Gastrocnemius medialis (tissue), 4 donors: ENCODE data around the gene STK39. TPM values are rescaled to one million over a fixed set of nuclear protein-coding genes. Genes with fewer than 3 reads are reported as not detected.

Source experiments
- ATAC-seq, 2 donors: fragments of 150-250 bp; one replicate each; pipeline ENCODE4 v1.9.1; 2016
- DNase-seq, 2 donors: peaks; one replicate each; pipeline ENCODE4 v3.0.0-alpha.2; 2019
- H3K27ac ChIP-seq, 4 donors: fragments of 200-600 bp; sonication (generic); 1 replicate in 1 of 4; 2 replicates in 3 of 4; pipeline ENCODE4 v1.5.1; 2016 to 2018; ENCODE audit warnings: mild to moderate bottlenecking in 2 of 4, moderate library complexity in 1 of 4
- H3K27me3 ChIP-seq, 3 donors: fragments of 200-600 bp; sonication (generic) in 2 of 3; 1 replicate in 1 of 3; 2 replicates in 2 of 3; pipeline versions ENCODE4 v1.5.1 to v1.6.0; 2016 to 2019; ENCODE audit warnings: mild to moderate bottlenecking in 1 of 3, moderate library complexity in 1 of 3
- H3K36me3 ChIP-seq, 2 donors: fragments of 200-600 bp; sonication (generic) in 1 of 2; one replicate each; pipeline ENCODE4 v1.5.1; 2017 to 2018
- H3K4me1 ChIP-seq, 2 donors: fragments of 200-600 bp; sonication (generic) in 1 of 2; one replicate each; pipeline ENCODE4 v1.5.1; 2016 to 2017; ENCODE audit warnings: mild to moderate bottlenecking in 2 of 2
- H3K4me3 ChIP-seq, 4 donors: fragments of 200-600 bp; sonication (generic) in 3 of 4; 1 replicate in 1 of 4; 2 replicates in 3 of 4; pipeline ENCODE4 v1.5.1; 2016 to 2019; ENCODE audit warnings: mild to moderate bottlenecking in 2 of 4
- H3K9me3 ChIP-seq, 3 donors: fragments of 200-600 bp; sonication (generic) in 2 of 3; 1 replicate in 1 of 3; 2 replicates in 2 of 3; pipeline ENCODE4 v1.5.1; 2016 to 2019
- CTCF ChIP-seq, 5 experiments: fragments of 450-650 bp in 3 of 5; fragments of 200-600 bp in 2 of 5; sonication (generic) in 2 of 5; IDR thresholded peaks in 4 of 5; conservative IDR thresholded peaks in 1 of 5; 1 replicate in 4 of 5; 2 replicates in 1 of 5; pipeline ENCODE4 v1.5.1; 2016 to 2019; ENCODE audit warnings: antibody characterized with exemption in 5 of 5, mild to moderate bottlenecking in 3 of 5, moderate library complexity in 3 of 5
- POLR2A ChIP-seq, 2 donors: fragments of 450-650 bp; IDR thresholded peaks; one replicate each; pipeline ENCODE4 v1.6.1; 2017; ENCODE audit warnings: antibody characterized with exemption in 2 of 2, mild to moderate bottlenecking in 2 of 2, moderate library complexity in 2 of 2
- in situ Hi-C, 4 donors: fragments of 200-750 bp; cut with MboI; loops; one replicate each; pipeline versions ENCODE4 v1.15.0 to v1.8.0; 2017; ENCODE audit warnings: low sequenced_read_pairs in 4 of 4
- intact Hi-C: fragments of 100-400 bp; cut with DNase I; formaldehyde crosslinking; loops from one replicate; pipeline ENCODE4 v1.15.1; 2023; ENCODE audit warnings: low total_unique reads
- total RNA-seq, 4 donors: library from RNA; depleted of rRNA; stranded (reverse); fragments of >200 nt; gene quantifications; one replicate each; pipeline versions ENCODE4 v1.1.0 to v1.2.3, GENCODE V29; 2016

Gene STK39
- total RNA-seq, 4 donors from 2014 or later: 0.66 to 2.9 (median 1.9) TPM

- ATAC-seq (no peak), DNase-seq (no peak)
- no peak for TF ChIP-seq CTCF (IDR thresholded peaks at IDR 0.05 in 4 of 5, conservative IDR thresholded peaks at IDR 0.05 in 1 of 5)
- no peak for TF ChIP-seq POLR2A (IDR thresholded peaks at IDR 0.05)
- Histone ChIP-seq H3K36me3 (no peaks in the 10 kb centered on the region), H3K27me3 (no peaks in the 10 kb centered on the region), H3K4me3 (no peak overlapping the region), H3K9me3 (no peaks in the 10 kb centered on the region), H3K27ac (no peak overlapping the region), H3K4me1 (no peaks in the 10 kb centered on the region)
- intact Hi-C loops (no loop called here), in situ Hi-C loops (no loop called here)
These were observed 30.9 kb downstream of the STK39 start for GRCh38 chr2:168216351-168217005.

GRCh38 chr2:168215813-168216212, 31.6 kb downstream of the STK39 start:
- no peaks in the 10 kb centered on the region for H3K36me3 ChIP-seq
- H3K4me1 ChIP-seq: no peaks in the 10 kb centered on the region
- H3K27ac ChIP-seq: no peak overlapping the region
- no peak for DNase-seq
- no peaks in the 10 kb centered on the region for H3K9me3 ChIP-seq
- no peak for ATAC-seq
- intact Hi-C loops: no loop called here
- TF ChIP-seq CTCF (IDR thresholded peaks at IDR 0.05 in 4 of 5, conservative IDR thresholded peaks at IDR 0.05 in 1 of 5): no peak
- in situ Hi-C loops: no loop called here
- H3K27me3 ChIP-seq: no peaks in the 10 kb centered on the region
- no peak overlapping the region for H3K4me3 ChIP-seq

- Histone ChIP-seq H3K9me3 (no peaks in the 10 kb centered on the region), H3K36me3 (no peaks in the 10 kb centered on the region), H3K4me3 (no peak overlapping the region), H3K27me3 (no peaks in the 10 kb centered on the region), H3K27ac (no peak overlapping the region), H3K4me1 (no peaks in the 10 kb centered on the region)
- TF ChIP-seq POLR2A (IDR thresholded peaks at IDR 0.05) (no peak), CTCF (IDR thresholded peaks at IDR 0.05 in 4 of 5, conservative IDR thresholded peaks at IDR 0.05 in 1 of 5) (no peak)
- intact Hi-C loops: no loop called here
- DNase-seq (no peak), ATAC-seq (no peak)
- in situ Hi-C loops: no loop called here
These were observed 34.5 kb downstream of the STK39 start for GRCh38 chr2:168212866-168213265.

- Histone ChIP-seq H3K9me3 (no peaks in the 10 kb centered on the region), H3K4me3 (no peak overlapping the region), H3K4me1 (no peaks in the 10 kb centered on the region), H3K27me3 (no peaks in the 10 kb centered on the region), H3K36me3 (no peaks in the 10 kb centered on the region), H3K27ac (no peak overlapping the region)
- ATAC-seq: no peak
- intact Hi-C loops (no loop called here), in situ Hi-C loops (no loop called here)
- DNase-seq: no peak
- TF ChIP-seq POLR2A (IDR thresholded peaks at IDR 0.05) (no peak), CTCF (IDR thresholded peaks at IDR 0.05 in 4 of 5, conservative IDR thresholded peaks at IDR 0.05 in 1 of 5) (no peak)
These were observed 35.2 kb downstream of the STK39 start for GRCh38 chr2:168212167-168212566.

- Histone ChIP-seq H3K4me1 (no peaks in the 10 kb centered on the region), H3K9me3 (no peaks in the 10 kb centered on the region), H3K36me3 (no peaks in the 10 kb centered on the region), H3K4me3 (no peak overlapping the region), H3K27ac (no peak overlapping the region), H3K27me3 (no peaks in the 10 kb centered on the region)
- intact Hi-C loops: no loop called here
- DNase-seq (no peak), ATAC-seq (no peak)
- in situ Hi-C loops: no loop called here
- TF ChIP-seq POLR2A (IDR thresholded peaks at IDR 0.05) (no peak), CTCF (IDR thresholded peaks at IDR 0.05 in 4 of 5, conservative IDR thresholded peaks at IDR 0.05 in 1 of 5) (no peak)
These were observed 35.7 kb downstream of the STK39 start for GRCh38 chr2:168211664-168212163.
